Peyer's patch (tissue), 4 donors: ENCODE results near the gene AUNIP. TPM values are rescaled to one million over a fixed set of nuclear protein-coding genes. Genes with fewer than 3 reads are reported as not detected.

Source experiments
- DNase-seq, 3 donors: peaks; one replicate each; pipeline ENCODE4 v3.0.0-alpha.2; 2017 to 2019
- H3K27ac ChIP-seq, 4 donors: fragments of 200-600 bp; sonication (generic); one replicate each; pipeline ENCODE4 v1.5.1; 2016 to 2019
- H3K27me3 ChIP-seq, 2 donors: fragments of 200-600 bp; sonication (generic); one replicate each; pipeline ENCODE4 v1.5.1; 2019
- H3K36me3 ChIP-seq, 3 donors: fragments of 200-600 bp; sonication (generic); one replicate each; pipeline ENCODE4 v1.5.1; 2016 to 2019
- H3K4me1 ChIP-seq, 4 donors: fragments of 200-600 bp; sonication (generic); one replicate each; pipeline ENCODE4 v1.5.1; 2016 to 2019
- H3K4me3 ChIP-seq, 4 donors: fragments of 200-600 bp; sonication (generic); 1 replicate in 3 of 4; 2 replicates in 1 of 4; pipeline ENCODE4 v1.5.1; 2016 to 2019; ENCODE audit warnings: mild to moderate bottlenecking in 1 of 4
- H3K9me3 ChIP-seq, 4 donors: fragments of 200-600 bp; sonication (generic); one replicate each; pipeline ENCODE4 v1.5.1; 2016 to 2019; ENCODE audit warnings: mild to moderate bottlenecking in 1 of 4
- CTCF ChIP-seq, 6 experiments: fragments of 450-650 bp in 4 of 6; fragments of 200-600 bp in 2 of 6; sonication (generic) in 1 of 6; IDR thresholded peaks; one replicate each; pipeline ENCODE4 v1.5.1; 2017 to 2019; ENCODE audit warnings: antibody characterized with exemption in 6 of 6, mild to moderate bottlenecking in 3 of 6, moderate library complexity in 1 of 6
- POLR2A ChIP-seq, 2 donors: fragments of 450-650 bp; IDR thresholded peaks; one replicate each; pipeline ENCODE4 v1.5.1; 2017; ENCODE audit warnings: antibody characterized with exemption in 2 of 2, mild to moderate bottlenecking in 2 of 2, moderate library complexity in 2 of 2
- total RNA-seq, 4 donors: library from RNA; depleted of rRNA; stranded (reverse); fragments of >200 nt; gene quantifications; one replicate each; pipeline ENCODE4 v1.1.0, GENCODE V29; 2016

Gene AUNIP
- total RNA-seq: 1 to 10 TPM in 1 of 4 donors, under 1 TPM in 1, not detected in 2; 0.95 to 1.6 TPM

GRCh38 chr1:25858906-25859789 is at the start of gene AUNIP:
AUNIP (minus strand) TSS chr1:25859457; CDS start chr1:25859357, 100 bp downstream.
- no peaks in the 10 kb centered on the region for H3K27me3 ChIP-seq
- TF ChIP-seq POLR2A (IDR thresholded peaks at IDR 0.05): peak; percentile 78 to 85
- TF ChIP-seq CTCF (IDR thresholded peaks at IDR 0.05): peak in 1 of 6 experiments; percentile 3
- H3K9me3 ChIP-seq: no peaks in the 10 kb centered on the region
- H3K4me1 ChIP-seq: peaks cover 0 to 18% (median 7%) of the 10 kb centered on the region in 4 donors
- peak within 1 kb of the TSS; percentile 63 to 80 (median 69) for H3K27ac ChIP-seq
- peak within 1 kb of the TSS; percentile 36 to 72 (median 53) for H3K4me3 ChIP-seq
- H3K36me3 ChIP-seq: peaks cover 0 to 7% (median 0%) of the 10 kb centered on the region in 3 donors
- DNase-seq: peak; percentile 89 to 94 (median 93)

- Histone ChIP-seq H3K9me3 (no peaks in the 10 kb centered on the region), H3K27me3 (no peaks in the 10 kb centered on the region), H3K4me3 (no peak overlapping the region), H3K36me3 (no peaks in the 10 kb centered on the region), H3K27ac (no peak overlapping the region), H3K4me1 (peaks cover 0 to 24% (median 3%) of the 10 kb centered on the region in 4 donors)
- TF ChIP-seq POLR2A (IDR thresholded peaks at IDR 0.05) (no peak), CTCF (IDR thresholded peaks at IDR 0.05) (no peak)
- DNase-seq: no peak
Measured at GRCh38 chr1:25909040-25909439, 49.8 kb upstream of the AUNIP start.

- Histone ChIP-seq H3K4me3 (no peak overlapping the region), H3K27me3 (no peaks in the 10 kb centered on the region), H3K9me3 (no peaks in the 10 kb centered on the region), H3K4me1 (peaks cover 0 to 26% (median 3%) of the 10 kb centered on the region in 4 donors), H3K36me3 (no peaks in the 10 kb centered on the region), H3K27ac (no peak overlapping the region)
- DNase-seq: no peak
- no peak for TF ChIP-seq POLR2A (IDR thresholded peaks at IDR 0.05)
- TF ChIP-seq CTCF (IDR thresholded peaks at IDR 0.05): no peak
Measured at GRCh38 chr1:25908161-25908560, 48.9 kb upstream of the AUNIP start.

GRCh38 chr1:25907601-25908000 is 48.3 kb upstream of the AUNIP start:
- Histone ChIP-seq H3K4me1 (peaks cover 0 to 26% (median 3%) of the 10 kb centered on the region in 4 donors), H3K9me3 (no peaks in the 10 kb centered on the region), H3K27me3 (no peaks in the 10 kb centered on the region), H3K27ac (no peak overlapping the region), H3K4me3 (no peak overlapping the region), H3K36me3 (no peaks in the 10 kb centered on the region)
- no peak for TF ChIP-seq CTCF (IDR thresholded peaks at IDR 0.05)
- no peak for TF ChIP-seq POLR2A (IDR thresholded peaks at IDR 0.05)
- no peak for DNase-seq

GRCh38 chr1:25906644-25907300 is 47.5 kb upstream of the AUNIP start:
- TF ChIP-seq CTCF (IDR thresholded peaks at IDR 0.05) (no peak), POLR2A (IDR thresholded peaks at IDR 0.05) (no peak)
- H3K4me1 ChIP-seq: peaks cover 0 to 26% (median 3%) of the 10 kb centered on the region in 4 donors
- DNase-seq: peak in 2 of 3 donors; percentile 27 to 62
- peak overlapping the region in 2 of 4 donors; percentile 22 to 78 for H3K27ac ChIP-seq
- H3K4me3 ChIP-seq: peak overlapping the region; percentile 64 to 83 (median 69)
- H3K9me3 ChIP-seq: no peaks in the 10 kb centered on the region
- no peaks in the 10 kb centered on the region for H3K36me3 ChIP-seq
- H3K27me3 ChIP-seq: no peaks in the 10 kb centered on the region
